Spleen (tissue), 11 donors: Measurements from ENCODE around the gene KDM2A. TPM values are rescaled to one million over a fixed set of nuclear protein-coding genes. Genes with fewer than 3 reads are reported as not detected.
A peak's percentile ranks its signal among the peaks of the same experiment; 100 is the strongest.

ENCODE experiments used
- DNase-seq: peaks from one replicate; pipeline ENCODE4 v3.0.0-alpha.2; 2020
- H3K27ac ChIP-seq, 8 donors: fragments of 200-600 bp; sonication (generic) in 7 of 8; 1 replicate in 4 of 8; 2 replicates in 4 of 8; pipeline versions ENCODE4 v1.5.0 to v1.8.0; 2016 to 2021; ENCODE audit warnings: inconsistent platforms in 4 of 8, mild to moderate bottlenecking in 4 of 8, moderate library complexity in 1 of 8
- H3K27me3 ChIP-seq, 7 donors: fragments of 200-600 bp; sonication (generic) in 6 of 7; replicated peaks in 1 of 7; 1 replicate in 4 of 7; 2 replicates in 3 of 7; pipeline versions ENCODE4 v1.5.0 to v1.8.0; 2016 to 2021; ENCODE audit warnings: inconsistent platforms in 3 of 7, mild to moderate bottlenecking in 1 of 7
- H3K36me3 ChIP-seq, 6 donors: fragments of 200-600 bp; sonication (generic) in 5 of 6; 1 replicate in 4 of 6; 2 replicates in 2 of 6; pipeline versions ENCODE4 v1.5.0 to v1.8.0; 2016 to 2021; ENCODE audit warnings: inconsistent platforms in 2 of 6
- H3K4me1 ChIP-seq, 6 donors: fragments of 200-600 bp; sonication (generic) in 5 of 6; 1 replicate in 3 of 6; 2 replicates in 3 of 6; pipeline versions ENCODE4 v1.5.0 to v1.8.0; 2016 to 2021; ENCODE audit warnings: inconsistent platforms in 3 of 6
- H3K4me3 ChIP-seq, 8 donors: fragments of 200-600 bp; sonication (generic) in 7 of 8; 1 replicate in 4 of 8; 2 replicates in 4 of 8; pipeline versions ENCODE4 v1.5.0 to v1.8.0; 2016 to 2021; ENCODE audit warnings: inconsistent platforms in 4 of 8, mild to moderate bottlenecking in 4 of 8, moderate library complexity in 2 of 8
- H3K9me3 ChIP-seq, 8 donors: fragments of 200-600 bp; sonication (generic) in 7 of 8; 1 replicate in 4 of 8; 2 replicates in 4 of 8; pipeline versions ENCODE4 v1.5.0 to v1.8.0; 2016 to 2021; ENCODE audit warnings: inconsistent platforms in 4 of 8
- POLR2A ChIP-seq, 3 donors: fragments of 450-650 bp; IDR thresholded peaks; one replicate each; pipeline ENCODE4 v1.5.1; 2017; ENCODE audit warnings: antibody characterized with exemption in 3 of 3, mild to moderate bottlenecking in 1 of 3
- POLR2AphosphoS5 ChIP-seq, 3 donors: sonication (generic); formaldehyde crosslinking; IDR thresholded peaks; one replicate each; pipeline ENCODE4 v1.5.1; 2017; ENCODE audit warnings: antibody characterized with exemption in 3 of 3
- WGBS, 5 donors: extraction: QIAGEN DNeasy Blood & Tissue Kit in 3 of 5; methylation state at CpG; one replicate each; pipeline versions ENCODE4 v1.1.5 to v1.1.7; 2013 to 2018; 5-methylcytosine and 5-hydroxymethylcytosine counted together
- intact Hi-C: fragments of 100-400 bp; cut with DNase I; formaldehyde crosslinking; loops from one replicate; pipeline ENCODE4 v1.15.0; 2023; ENCODE audit warnings: low total_unique reads
- polyA plus RNA-seq, 3 donors: library from polyadenylated mRNA; stranded (reverse); fragments of 200-250 nt; gene quantifications; one replicate each; pipeline ENCODE4 v1.2.1, GENCODE V29; 2013
- total RNA-seq, 7 donors: library from RNA; depleted of rRNA in 3 of 7; stranded (reverse); fragments of >200 nt in 3 of 7; fragmentation: NEBNext Ultra II Directional in 4 of 7; extraction: Animal tissue kit (Norgen Biotek cat#: 25700) in 4 of 7; gene quantifications; one replicate each; pipeline versions ENCODE4 v1.1.0 to v1.2.1, GENCODE V29; 2016 to 2021
- TF ChIP-seq, protein P1 (sequence below), 11 experiments: fragments of 200-600 bp in 7 of 11; fragments of 450-650 bp in 4 of 11; sonication (generic) in 4 of 11; IDR thresholded peaks in 8 of 11; conservative IDR thresholded peaks in 3 of 11; 1 replicate in 7 of 11; 2 replicates in 4 of 11; pipeline versions ENCODE4 v1.4.0 to v1.8.0; 2016 to 2021; ENCODE audit warnings: antibody characterized with exemption in 11 of 11, inconsistent platforms in 4 of 11, mild to moderate bottlenecking in 1 of 11
- donor health status: healthy with polysubstance abuse.
- donor health status: DM: no; HTN: no; CAD: no; lungs with moderate emphysema.
- donor health status: DM: no; HTN: no; CAD: no.
- donor health status: Bipolar disorder and iron deficiency.
- donor health status: healthy.
- donor health status: DM: no; HTN: no; CAD: no.
- donor health status: DM: yes; HTN: yes; CAD: no.

The KDM2A gene
- total and polyA plus RNA-seq, 10 donors = 18.5 to 149 (median 125) TPM

- DNase-seq = no peak
- WGBS, 5 donors = 91 to 100% (median 94%) methylated on average over 7 of the region's 7 CpGs
- TF ChIP-seq POLR2A (IDR thresholded peaks at IDR 0.05) = no peak
- no peak for TF ChIP-seq POLR2AphosphoS5 (IDR thresholded peaks at IDR 0.05)
- TF ChIP-seq, protein P1, sequence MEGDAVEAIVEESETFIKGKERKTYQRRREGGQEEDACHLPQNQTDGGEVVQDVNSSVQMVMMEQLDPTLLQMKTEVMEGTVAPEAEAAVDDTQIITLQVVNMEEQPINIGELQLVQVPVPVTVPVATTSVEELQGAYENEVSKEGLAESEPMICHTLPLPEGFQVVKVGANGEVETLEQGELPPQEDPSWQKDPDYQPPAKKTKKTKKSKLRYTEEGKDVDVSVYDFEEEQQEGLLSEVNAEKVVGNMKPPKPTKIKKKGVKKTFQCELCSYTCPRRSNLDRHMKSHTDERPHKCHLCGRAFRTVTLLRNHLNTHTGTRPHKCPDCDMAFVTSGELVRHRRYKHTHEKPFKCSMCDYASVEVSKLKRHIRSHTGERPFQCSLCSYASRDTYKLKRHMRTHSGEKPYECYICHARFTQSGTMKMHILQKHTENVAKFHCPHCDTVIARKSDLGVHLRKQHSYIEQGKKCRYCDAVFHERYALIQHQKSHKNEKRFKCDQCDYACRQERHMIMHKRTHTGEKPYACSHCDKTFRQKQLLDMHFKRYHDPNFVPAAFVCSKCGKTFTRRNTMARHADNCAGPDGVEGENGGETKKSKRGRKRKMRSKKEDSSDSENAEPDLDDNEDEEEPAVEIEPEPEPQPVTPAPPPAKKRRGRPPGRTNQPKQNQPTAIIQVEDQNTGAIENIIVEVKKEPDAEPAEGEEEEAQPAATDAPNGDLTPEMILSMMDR (IDR thresholded peaks at IDR 0.05 in 8 of 11, conservative IDR thresholded peaks at IDR 0.05 in 3 of 11) = no peak
- H3K9me3 ChIP-seq = peaks cover 5 to 21% (median 19%) of the 10 kb centered on the region in 8 donors
- no peak overlapping the region for H3K27ac ChIP-seq
- peaks cover 0 to 90% (median 65%) of the 10 kb centered on the region in 6 donors for H3K36me3 ChIP-seq
- H3K4me3 ChIP-seq = no peak overlapping the region
- intact Hi-C loops = no loop called here
- peaks cover 5 to 53% (median 23%) of the 10 kb centered on the region in 6 donors for H3K4me1 ChIP-seq
- no peaks in the 10 kb centered on the region for H3K27me3 ChIP-seq
These were observed 179.7 kb downstream of the KDM2A start for GRCh38 chr11:67298786-67299185.

GRCh38 chr11:67299471-67300191 lies 180.6 kb downstream of the KDM2A start:
- no peak overlapping the region for H3K4me3 ChIP-seq
- H3K4me1 ChIP-seq = peaks cover 11 to 53% (median 29%) of the 10 kb centered on the region in 6 donors
- WGBS, 5 donors = 93 to 96% (median 94%) methylated on average over 16 to 29 of the region's 29 CpGs
- DNase-seq = peak; percentile 65
- intact Hi-C loops = no loop called here
- peaks cover 5 to 21% (median 19%) of the 10 kb centered on the region in 8 donors for H3K9me3 ChIP-seq
- H3K27me3 ChIP-seq = no peaks in the 10 kb centered on the region
- peak in 2 of 3 donors; percentile 5 to 63 for TF ChIP-seq POLR2AphosphoS5 (IDR thresholded peaks at IDR 0.05)
- no peak for TF ChIP-seq POLR2A (IDR thresholded peaks at IDR 0.05)
- peak overlapping the region in 1 of 8 donors; percentile 4 for H3K27ac ChIP-seq
- H3K36me3 ChIP-seq = peaks cover 0 to 82% (median 61%) of the 10 kb centered on the region in 6 donors

- intact Hi-C loops = no loop called here
- no peak overlapping the region for H3K27ac ChIP-seq
- H3K36me3 ChIP-seq = peaks cover 0 to 75% (median 56%) of the 10 kb centered on the region in 6 donors
- H3K9me3 ChIP-seq = peaks cover 5 to 17% (median 14%) of the 10 kb centered on the region in 8 donors
- peaks cover 12 to 59% (median 33%) of the 10 kb centered on the region in 6 donors for H3K4me1 ChIP-seq
- peak; percentile 47 for DNase-seq
- TF ChIP-seq POLR2A (IDR thresholded peaks at IDR 0.05) = no peak
- TF ChIP-seq, protein P1 (IDR thresholded peaks at IDR 0.05 in 8 of 11, conservative IDR thresholded peaks at IDR 0.05 in 3 of 11) = no peak
- TF ChIP-seq POLR2AphosphoS5 (IDR thresholded peaks at IDR 0.05) = no peak
- no peak overlapping the region for H3K4me3 ChIP-seq
- 94 to 99% (median 95%) methylated on average over 13 of the region's 13 CpGs for WGBS, 5 donors
- H3K27me3 ChIP-seq = no peaks in the 10 kb centered on the region
These were observed 181.2 kb downstream of the KDM2A start for GRCh38 chr11:67300256-67300755.

GRCh38 chr11:67300756-67301312 lies 181.8 kb downstream of the KDM2A start:
- Histone ChIP-seq H3K4me3 (no peak overlapping the region), H3K27me3 (no peaks in the 10 kb centered on the region), H3K36me3 (peaks cover 0 to 70% (median 53%) of the 10 kb centered on the region in 6 donors), H3K4me1 (peaks cover 12 to 64% (median 33%) of the 10 kb centered on the region in 6 donors), H3K27ac (no peak overlapping the region), H3K9me3 (peaks cover 2 to 12% (median 9%) of the 10 kb centered on the region in 8 donors)
- intact Hi-C loops = no loop called here
- WGBS, 5 donors = 88 to 97% (median 92%) methylated on average over 14 to 22 of the region's 22 CpGs
- TF ChIP-seq POLR2AphosphoS5 (IDR thresholded peaks at IDR 0.05) = peak in 1 of 3 donors; percentile 48
- TF ChIP-seq, protein P1 (IDR thresholded peaks at IDR 0.05 in 8 of 11, conservative IDR thresholded peaks at IDR 0.05 in 3 of 11) = no peak
- peak; percentile 76 for DNase-seq
